ENCODE results near the gene ATP6V0E1.
A peak's percentile ranks its signal among the peaks of the same experiment; 100 is the strongest.

Gene ATP6V0E1

DNA sequence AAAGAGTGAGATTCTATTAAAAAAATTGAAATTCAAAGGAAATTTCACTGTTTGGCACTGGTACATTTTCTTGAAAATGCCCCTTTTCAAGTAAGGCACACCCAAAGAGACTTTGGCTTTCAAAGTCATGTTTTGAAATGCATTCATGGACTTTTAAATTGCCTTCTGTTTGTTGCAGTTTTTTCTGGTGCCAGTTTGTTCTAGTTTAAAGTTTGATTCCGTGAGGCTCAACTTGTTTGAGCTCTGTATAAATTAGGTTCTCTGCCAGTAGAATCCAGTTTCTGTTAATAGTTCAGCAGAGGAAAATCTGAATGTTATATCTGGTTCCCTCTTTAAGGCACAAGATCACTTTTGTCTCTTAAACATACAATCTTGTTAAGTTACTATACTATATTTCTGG is 16.4 kb downstream of the ATP6V0E1 start:
- no peak overlapping the region for H3K4me3 ChIP-seq (ENCODE audit: low read depth, low read length)
- DNase-seq (ENCODE audit: low read depth) = no peak
- TF ChIP-seq CTCF (IDR thresholded peaks at IDR 0.05; ENCODE audit: insufficient read depth, low read depth, low read length, missing control alignments) = no peak

GRCh38 chr5:173001229-173001841 is 17.8 kb downstream of the ATP6V0E1 start:
- H3K4me3 ChIP-seq (ENCODE audit: low read depth, low read length) = no peak overlapping the region
- TF ChIP-seq CTCF (IDR thresholded peaks at IDR 0.05; ENCODE audit: insufficient read depth, low read depth, low read length, missing control alignments) = no peak
- peak; percentile 80 for DNase-seq (ENCODE audit: low read depth)

- no peak overlapping the region for H3K4me3 ChIP-seq (ENCODE audit: low read depth, low read length)
- TF ChIP-seq CTCF (IDR thresholded peaks at IDR 0.05; ENCODE audit: insufficient read depth, low read depth, low read length, missing control alignments) = no peak
- DNase-seq (ENCODE audit: low read depth) = no peak
These were observed 19.8 kb downstream of the ATP6V0E1 start for GRCh38 chr5:173003360-173003759.

GRCh38 chr5:173004013-173004412 is 20.4 kb downstream of the ATP6V0E1 start:
- H3K4me3 ChIP-seq (ENCODE audit: low read depth, low read length) = no peak overlapping the region
- TF ChIP-seq CTCF (IDR thresholded peaks at IDR 0.05; ENCODE audit: insufficient read depth, low read depth, low read length, missing control alignments) = no peak
- DNase-seq (ENCODE audit: low read depth) = no peak

DNA sequence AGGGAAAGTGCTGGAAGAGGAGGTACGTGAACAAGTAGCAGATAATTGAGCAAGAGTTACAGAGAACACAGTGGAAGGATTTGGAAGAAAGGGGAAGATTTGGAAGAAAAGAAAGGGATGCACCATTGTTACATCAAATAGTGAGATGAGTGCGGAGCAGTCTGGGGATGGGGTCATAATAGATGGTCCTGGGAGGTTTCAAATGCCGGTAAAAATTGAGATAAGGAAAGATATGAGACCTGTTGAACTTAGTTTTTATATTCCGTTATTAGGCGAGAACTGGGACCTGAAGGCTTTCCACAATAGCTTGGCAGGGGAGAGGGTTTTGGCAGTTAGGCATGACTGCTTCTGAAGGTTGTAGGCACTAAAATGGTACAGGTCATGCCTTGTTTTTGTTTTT is 20.9 kb downstream of the ATP6V0E1 start:
- TF ChIP-seq CTCF (IDR thresholded peaks at IDR 0.05; ENCODE audit: insufficient read depth, low read depth, low read length, missing control alignments) = no peak
- no peak for DNase-seq (ENCODE audit: low read depth)
- no peak overlapping the region for H3K4me3 ChIP-seq (ENCODE audit: low read depth, low read length)

DNA sequence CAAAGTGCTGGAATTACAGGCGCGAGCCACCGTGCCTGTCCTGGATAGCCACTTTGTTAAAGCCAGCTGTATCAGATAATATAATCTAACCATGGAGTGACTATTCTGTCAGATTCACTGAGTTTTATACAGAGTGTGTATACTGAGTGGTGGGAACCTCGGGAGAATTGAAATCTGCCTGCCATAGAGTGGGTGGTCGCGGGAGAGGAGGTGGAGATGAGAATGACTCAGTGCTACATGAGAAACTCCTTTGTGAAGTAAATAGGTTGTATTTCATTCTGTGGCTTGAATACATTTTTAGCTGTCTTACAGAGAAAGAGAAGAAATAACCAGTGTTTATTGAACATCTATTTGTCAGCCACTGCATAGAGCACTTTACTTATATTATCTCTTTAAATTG is 26.4 kb downstream of the ATP6V0E1 start:
- DNase-seq (ENCODE audit: low read depth) = no peak
- H3K4me3 ChIP-seq (ENCODE audit: low read depth, low read length) = no peak overlapping the region
- TF ChIP-seq CTCF (IDR thresholded peaks at IDR 0.05; ENCODE audit: insufficient read depth, low read depth, low read length, missing control alignments) = no peak

Data from GM12865 (cell line).